Measurements from ENCODE around the gene CRNKL1. TPM values are rescaled to one million over a fixed set of nuclear protein-coding genes. Genes with fewer than 3 reads are reported as not detected.

CRNKL1 gene
- total and polyA plus RNA-seq, 2 donors (not counting 3 experiments of a cell fraction or from before 2014, with no cell fraction given) = 4.9 to 22.3 TPM

DNA sequence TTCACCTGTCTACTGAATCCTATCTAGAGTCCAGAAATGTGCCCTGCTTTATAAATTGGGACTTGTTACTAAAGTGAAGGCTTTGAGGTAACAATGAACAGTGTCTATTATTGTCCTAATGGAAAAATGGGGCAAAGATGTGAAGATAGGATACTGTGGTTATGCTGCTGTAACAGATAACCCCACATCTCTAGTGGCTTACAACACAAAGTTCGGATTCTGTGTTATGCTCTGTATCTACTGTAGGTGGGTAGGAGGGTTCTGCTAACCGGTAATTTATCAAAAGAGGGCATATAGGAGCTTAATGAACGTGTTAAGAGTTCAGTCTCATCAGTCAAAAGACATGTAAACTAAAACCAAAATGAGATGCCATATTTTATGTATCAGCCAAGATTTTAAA lies 28.9 kb downstream of the CRNKL1 start:
- DNase-seq (ENCODE audit: low read depth, low spot score) = no peak
- POLR2A ChIA-PET = no interaction called here
- H4K20me1 ChIP-seq (replicated peaks; ENCODE audit: control insufficient read depth, extremely low read depth, insufficient read depth, low read length) = peaks cover 5% of the 10 kb centered on the region

More for the DNA sequence above, 28.9 kb downstream of the CRNKL1 start:
- dilution Hi-C loops (cut with MboI; ENCODE audit: extremely low pct_ligation_motif_present, low sequenced_read_pairs) = no loop called here
- Histone ChIP-seq H3K27ac (ENCODE audit: insufficient read depth, low read depth, low read length) (no peak overlapping the region), H3K9me1 (replicated peaks; ENCODE audit: control insufficient read depth, extremely low read depth, insufficient read depth, low read length) (no peaks in the 10 kb centered on the region), H3K36me3 (ENCODE audit: control insufficient read depth in 2 of 2, extremely low read depth in 1 of 2, insufficient read depth in 2 of 2, low read length in 2 of 2) (peaks cover 5 to 14% of the 10 kb centered on the region in 2 experiments), H3K4me3 (replicated peaks in 1 of 3; ENCODE audit: insufficient read depth in 1 of 3, low read depth in 1 of 3, low read length in 3 of 3) (no peak overlapping the region), H3K79me2 (ENCODE audit: control insufficient read depth, insufficient read depth, low read length) (peaks cover 81% of the 10 kb centered on the region), H3K4me2 (ENCODE audit: insufficient read depth, low read length) (no peak overlapping the region), H3K4me1 (ENCODE audit: control insufficient read depth, extremely low read depth, insufficient read depth, low read length) (peaks cover 4% of the 10 kb centered on the region), H2AFZ (ENCODE audit: low read depth, low read length) (no peak overlapping the region), H3K9ac (replicated peaks; ENCODE audit: extremely low read depth, insufficient read depth, low read length) (no peak overlapping the region), H3K27me3 (ENCODE audit: control insufficient read depth in 2 of 2, insufficient read depth in 2 of 2, low read length in 2 of 2) (no peaks in the 10 kb centered on the region), H3K9me3 (replicated peaks; ENCODE audit: control insufficient read depth, insufficient read depth, low read length) (no peaks in the 10 kb centered on the region)
- CTCF ChIA-PET = no interaction called here
- FAIRE-seq = no peak
- intact Hi-C loops (cut with micrococcal nuclease) = no loop called here
- BruUV-seq (replicated peaks) = no TSS peak
- TF ChIP-seq, protein P1, sequence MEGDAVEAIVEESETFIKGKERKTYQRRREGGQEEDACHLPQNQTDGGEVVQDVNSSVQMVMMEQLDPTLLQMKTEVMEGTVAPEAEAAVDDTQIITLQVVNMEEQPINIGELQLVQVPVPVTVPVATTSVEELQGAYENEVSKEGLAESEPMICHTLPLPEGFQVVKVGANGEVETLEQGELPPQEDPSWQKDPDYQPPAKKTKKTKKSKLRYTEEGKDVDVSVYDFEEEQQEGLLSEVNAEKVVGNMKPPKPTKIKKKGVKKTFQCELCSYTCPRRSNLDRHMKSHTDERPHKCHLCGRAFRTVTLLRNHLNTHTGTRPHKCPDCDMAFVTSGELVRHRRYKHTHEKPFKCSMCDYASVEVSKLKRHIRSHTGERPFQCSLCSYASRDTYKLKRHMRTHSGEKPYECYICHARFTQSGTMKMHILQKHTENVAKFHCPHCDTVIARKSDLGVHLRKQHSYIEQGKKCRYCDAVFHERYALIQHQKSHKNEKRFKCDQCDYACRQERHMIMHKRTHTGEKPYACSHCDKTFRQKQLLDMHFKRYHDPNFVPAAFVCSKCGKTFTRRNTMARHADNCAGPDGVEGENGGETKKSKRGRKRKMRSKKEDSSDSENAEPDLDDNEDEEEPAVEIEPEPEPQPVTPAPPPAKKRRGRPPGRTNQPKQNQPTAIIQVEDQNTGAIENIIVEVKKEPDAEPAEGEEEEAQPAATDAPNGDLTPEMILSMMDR (IDR thresholded peaks at IDR 0.05; ENCODE audit: extremely low read depth in 1 of 2, insufficient read depth in 1 of 2, low read depth in 1 of 2, low read length in 2 of 2) = no peak
- TF ChIP-seq FOS (IDR thresholded peaks at IDR 0.05; ENCODE audit: borderline replicate concordance, insufficient read depth, low read length) (no peak), POLR2A (IDR thresholded peaks at IDR 0.05; ENCODE audit: low read depth, low read length) (no peak), GATA2 (IDR thresholded peaks at IDR 0.05; ENCODE audit: insufficient read depth, insufficient read length, low read depth, low read length) (no peak), MYC (IDR thresholded peaks at IDR 0.05; ENCODE audit: low read depth, low read length) (no peak), JUN (IDR thresholded peaks at IDR 0.05; ENCODE audit: borderline replicate concordance, insufficient read depth, insufficient read length, low read depth) (no peak), POLR2AphosphoS5 (IDR thresholded peaks at IDR 0.05; ENCODE audit: insufficient read depth, low read depth, low read length) (no peak), EZH2 (IDR thresholded peaks at IDR 0.05; ENCODE audit: borderline replicate concordance, low read depth, low read length, severe bottlenecking) (no peak)
- TF ChIP-seq, protein P2, sequence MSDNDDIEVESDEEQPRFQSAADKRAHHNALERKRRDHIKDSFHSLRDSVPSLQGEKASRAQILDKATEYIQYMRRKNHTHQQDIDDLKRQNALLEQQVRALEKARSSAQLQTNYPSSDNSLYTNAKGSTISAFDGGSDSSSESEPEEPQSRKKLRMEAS (IDR thresholded peaks at IDR 0.05; ENCODE audit: insufficient read depth, insufficient read length) = no peak

Measured in endothelial cell of umbilical vein (primary cell).